WTC11 (cell line): ENCODE results near the gene DRAXIN. TPM values are rescaled to one million over a fixed set of nuclear protein-coding genes. Genes with fewer than 3 reads are reported as not detected.

Source experiments
- ATAC-seq: fragments of 200-7000 bp; cut with Tn5 transposase; 2 replicates; pipeline ENCODE4 v1.10.0; 2021; ENCODE audit warnings: mild to moderate bottlenecking, moderate library complexity
- Bru-seq: library from RNA; stranded (reverse); fragments of 400-500 nt; gene quantifications from one replicate; lab custom pipeline; 2021; lab: Mats Ljungman, UMichigan
- CTCF ChIA-PET: fragments of 300-600 bp; sonication (Branson Sonifier 250); formaldehyde crosslinking; loops from one replicate; lab custom pipeline; 2021; ENCODE audit warnings: antibody characterized with exemption; lab: Charles Lee
- POLR2A ChIA-PET: fragments of 350-600 bp; sonication (Branson Sonifier 250); formaldehyde crosslinking; loops from one replicate; lab custom pipeline; 2021; ENCODE audit warnings: antibody characterized with exemption; lab: Charles Lee
- DNase-seq: peaks from one replicate; pipeline ENCODE4 v3.0.0; 2021; ENCODE audit warnings: low spot score
- H3K27ac Mint-ChIP-seq: 2 replicates; pipeline ENCODE4 v1.8.0; 2021; ENCODE audit warnings: mixed read lengths
- H3K27me3 Mint-ChIP-seq: 2 replicates; pipeline ENCODE4 v1.8.0; 2021; ENCODE audit warnings: low read depth, mild to moderate bottlenecking, moderate library complexity, mixed read lengths
- H3K36me3 Mint-ChIP-seq: 2 replicates; pipeline ENCODE4 v1.8.0; 2021; ENCODE audit warnings: mixed read lengths
- H3K4me1 Mint-ChIP-seq: 2 replicates; pipeline ENCODE4 v1.8.0; 2022; ENCODE audit warnings: mixed read lengths
- H3K4me3 Mint-ChIP-seq: 2 replicates; pipeline ENCODE4 v1.8.0; 2021; ENCODE audit warnings: mild to moderate bottlenecking, moderate library complexity, mixed read lengths
- H3K9me3 Mint-ChIP-seq: 2 replicates; pipeline ENCODE4 v1.8.0; 2021; ENCODE audit warnings: mixed read lengths
- CBFB ChIP-seq: sonication (generic); formaldehyde crosslinking; IDR thresholded peaks from 2 replicates; pipeline ENCODE4 v1.8.1; 2022; ENCODE audit warnings: mild to moderate bottlenecking, low read depth, missing genetic modification reagents
- E2F4 ChIP-seq: sonication (generic); formaldehyde crosslinking; IDR thresholded peaks from 2 replicates; pipeline ENCODE4 v1.8.1; 2022; ENCODE audit warnings: low read depth, mild to moderate bottlenecking, moderate library complexity, missing genetic modification reagents, borderline replicate concordance
- ELF4 ChIP-seq: sonication (generic); formaldehyde crosslinking; IDR thresholded peaks from 2 replicates; pipeline ENCODE4 v1.8.1; 2022; ENCODE audit warnings: low read depth, mild to moderate bottlenecking, moderate library complexity, missing genetic modification reagents
- ESRRA ChIP-seq: sonication (generic); formaldehyde crosslinking; IDR thresholded peaks from 2 replicates; pipeline ENCODE4 v1.8.1; 2022; ENCODE audit warnings: mild to moderate bottlenecking, missing genetic modification reagents, borderline replicate concordance
- ETV6 ChIP-seq: sonication (generic); formaldehyde crosslinking; IDR thresholded peaks from 2 replicates; pipeline ENCODE4 v1.8.1; 2022; ENCODE audit warnings: mild to moderate bottlenecking, missing genetic modification reagents
- FOXJ3 ChIP-seq: sonication (generic); formaldehyde crosslinking; IDR thresholded peaks from 2 replicates; pipeline ENCODE4 v1.9.0; 2021; ENCODE audit warnings: missing genetic modification reagents, mild to moderate bottlenecking, borderline replicate concordance
- FOXK1 ChIP-seq: sonication (generic); formaldehyde crosslinking; IDR thresholded peaks from 2 replicates; pipeline ENCODE4 v1.8.0; 2022; ENCODE audit warnings: mild to moderate bottlenecking, moderate library complexity, missing genetic modification reagents
- FOXP4 ChIP-seq: sonication (generic); formaldehyde crosslinking; IDR thresholded peaks from 2 replicates; pipeline ENCODE4 v1.8.0; 2022; ENCODE audit warnings: mild to moderate bottlenecking, missing genetic modification reagents
- IRF2 ChIP-seq: sonication (generic); formaldehyde crosslinking; IDR thresholded peaks from 2 replicates; pipeline ENCODE4 v1.8.0; 2022; ENCODE audit warnings: low read depth, missing genetic modification reagents, borderline replicate concordance
- JAZF1 ChIP-seq: fragments of 250-450 bp; sonication (Bioruptor Pico); IDR thresholded peaks from 2 replicates; pipeline ENCODE4 v1.9.0; 2021; ENCODE audit warnings: moderate library complexity, mild to moderate bottlenecking, inconsistent platforms
- KAT7 ChIP-seq: sonication (generic); formaldehyde crosslinking; IDR thresholded peaks from 2 replicates; pipeline ENCODE4 v1.8.1; 2023; ENCODE audit warnings: missing genetic modification reagents, mild to moderate bottlenecking, borderline replicate concordance
- MAX ChIP-seq: sonication (generic); formaldehyde crosslinking; IDR thresholded peaks from 2 replicates; pipeline ENCODE4 v1.8.0; 2022; ENCODE audit warnings: mild to moderate bottlenecking, missing genetic modification reagents
- NR1H2 ChIP-seq: sonication (generic); formaldehyde crosslinking; IDR thresholded peaks from 2 replicates; pipeline ENCODE4 v1.9.0; 2021; ENCODE audit warnings: mild to moderate bottlenecking, moderate library complexity, missing genetic modification reagents
- PRRX2 ChIP-seq: fragments of 250-450 bp; sonication (Bioruptor Pico); IDR thresholded peaks from 2 replicates; pipeline ENCODE4 v1.8.0; 2021; ENCODE audit warnings: mild to moderate bottlenecking
- RELA ChIP-seq: sonication (generic); formaldehyde crosslinking; IDR thresholded peaks from 2 replicates; pipeline ENCODE4 v1.8.1; 2022; ENCODE audit warnings: missing genetic modification reagents, mild to moderate bottlenecking, borderline replicate concordance
- SP1 ChIP-seq: sonication (generic); formaldehyde crosslinking; conservative IDR thresholded peaks from 2 replicates; pipeline ENCODE4 v1.8.1; 2022; ENCODE audit warnings: missing genetic modification reagents
- TCF7 ChIP-seq: sonication (generic); formaldehyde crosslinking; IDR thresholded peaks from 2 replicates; pipeline ENCODE4 v1.8.0; 2022; ENCODE audit warnings: mild to moderate bottlenecking, low read depth, missing genetic modification reagents, moderate library complexity
- TEAD4 ChIP-seq: sonication (generic); formaldehyde crosslinking; IDR thresholded peaks from 2 replicates; pipeline ENCODE4 v1.8.0; 2022; ENCODE audit warnings: mild to moderate bottlenecking, missing genetic modification reagents
- USF1 ChIP-seq: sonication (generic); formaldehyde crosslinking; IDR thresholded peaks from 2 replicates; pipeline ENCODE4 v1.8.0; 2022; ENCODE audit warnings: mild to moderate bottlenecking, missing genetic modification reagents
- ZNF219 ChIP-seq: sonication (generic); formaldehyde crosslinking; IDR thresholded peaks from 2 replicates; pipeline ENCODE4 v1.8.0; 2023; ENCODE audit warnings: missing genetic modification reagents, mild to moderate bottlenecking, borderline replicate concordance
- ZNF281 ChIP-seq: sonication (generic); formaldehyde crosslinking; IDR thresholded peaks from 2 replicates; pipeline ENCODE4 v1.8.0; 2023; ENCODE audit warnings: mild to moderate bottlenecking, missing genetic modification reagents
- ZNF396 ChIP-seq: fragments of 250-450 bp; sonication (Bioruptor Pico); IDR thresholded peaks from 2 replicates; pipeline ENCODE4 v1.8.0; 2021; ENCODE audit warnings: mild to moderate bottlenecking, moderate library complexity, borderline replicate concordance
- ZNF512 ChIP-seq: sonication (generic); formaldehyde crosslinking; IDR thresholded peaks from 2 replicates; pipeline ENCODE4 v1.8.1; 2022; ENCODE audit warnings: missing genetic modification reagents, borderline replicate concordance
- long read RNA-seq, 3 experiments: library from RNA in 1 of 3; library from capped mRNA in 1 of 3; library from polyadenylated mRNA in 1 of 3; unstranded in 2 of 3; stranded (forward) in 1 of 3; transcript quantifications; one replicate each; pipeline ENCODE4 v2.0.0, GENCODE V29; 2021
- total RNA-seq: library from RNA; stranded (reverse); gene quantifications from 3 replicates; pipeline ENCODE4 v1.2.3, GENCODE V29; 2021

The DRAXIN gene
- total RNA-seq (12.0 to 13.4 TPM (median 13.3 TPM) in 3 replicates), Bru-seq, nascent RNA (percentile 54 among the genes with signal in this experiment)
- long read RNA-seq, experiment 1, full-length matches to known transcripts: 15 of 30 reads
- long read RNA-seq, experiment 1, partial matches to known transcripts: 5 of 30 reads
- long read RNA-seq, experiment 1, other reads (novel, unspliced or antisense): 10 of 30 reads
- long read RNA-seq, experiment 2, full-length matches to known transcripts: 5 of 25 reads
- long read RNA-seq, experiment 2, partial matches to known transcripts: 4 of 25 reads
- long read RNA-seq, experiment 2, other reads (novel, unspliced or antisense): 16 of 25 reads
- long read RNA-seq, experiment 3, partial matches to known transcripts: 1 of 1 reads
- long read RNA-seq, experiment 3, other reads (novel, unspliced or antisense): 0 of 1 reads

GRCh38 chr1:11691302-11691914, at the start of gene DRAXIN:
DRAXIN (plus strand) TSS chr1:11691710; CDS start chr1:11706259, 14,549 bp downstream.
- H3K4me3 Mint-ChIP-seq: peak within 1 kb of the TSS; percentile 89
- no peaks in the 10 kb centered on the region for H3K27me3 Mint-ChIP-seq
- TF ChIP-seq CBFB (CRISPR knock-in tag) (no peak), JAZF1 (CRISPR knock-in tag) (no peak), ELF4 (0 out of 2 replicates have a peak, but pooled peaks have one; percentile 44), RELA (CRISPR knock-in tag) (no peak), USF1 (CRISPR knock-in tag) (no peak), ZNF281 (CRISPR knock-in tag) (no peak), IRF2 (CRISPR knock-in tag) (0 out of 2 replicates have a peak, but pooled peaks have one; percentile 42), ESRRA (CRISPR knock-in tag) (peak; percentile 65; the same call in 1 of the 2 replicates), E2F4 (no peak), ETV6 (no peak), ZNF396 (no peak), ZNF219 (CRISPR knock-in tag) (peak; percentile 50; the same call in 1 of the 2 replicates), TEAD4 (CRISPR knock-in tag) (no peak), PRRX2 (CRISPR knock-in tag) (0 out of 2 replicates have a peak, but pooled peaks have one; percentile 41), FOXP4 (CRISPR knock-in tag) (no peak), NR1H2 (CRISPR knock-in tag) (no peak), FOXK1 (no peak), TCF7 (CRISPR knock-in tag) (no peak), FOXJ3 (CRISPR knock-in tag) (no peak), ZNF512 (CRISPR knock-in tag) (no peak), MAX (peak; percentile 15; the same call in 1 of the 2 replicates), KAT7 (CRISPR knock-in tag) (peak; percentile 75; the same call in 1 of the 2 replicates), SP1 (CRISPR knock-in tag) (peak; percentile 34; the same call in 1 of the 2 replicates)

More at GRCh38 chr1:11691302-11691914, at the start of gene DRAXIN:
- H3K9me3 Mint-ChIP-seq: no peaks in the 10 kb centered on the region
- ChIA-PET CTCF (interaction anchor here (0.8 to 2.9 kb wide), 11 partner anchors 9 to 93 kb away, joined by 3 to 21 read pairs (median 5); partner anchors contain the start of genes FBXO6 and MAD2L2), POLR2A (interaction anchor here (1.9 to 4.4 kb wide), 3 partner anchors 9 to 26 kb away, joined by 6 to 52 read pairs (median 27); partner anchors contain the start of genes FBXO6 and MAD2L2)
- peaks cover 59% of the 10 kb centered on the region for H3K4me1 Mint-ChIP-seq
- DNase-seq (peak; percentile 86), ATAC-seq (peak; percentile 82)
- H3K27ac Mint-ChIP-seq: peak within 1 kb of the TSS; percentile 94
- peaks cover 9% of the 10 kb centered on the region for H3K36me3 Mint-ChIP-seq
